Gastrocnemius medialis (tissue), 4 donors: ENCODE results near the gene DDX1. TPM values are rescaled to one million over a fixed set of nuclear protein-coding genes. Genes with fewer than 3 reads are reported as not detected.

Experiments used
- ATAC-seq, 2 donors: fragments of 150-250 bp; one replicate each; pipeline ENCODE4 v1.9.1; 2016
- DNase-seq, 2 donors: peaks; one replicate each; pipeline ENCODE4 v3.0.0-alpha.2; 2019
- H3K27ac ChIP-seq, 4 donors: fragments of 200-600 bp; sonication (generic); 1 replicate in 1 of 4; 2 replicates in 3 of 4; pipeline ENCODE4 v1.5.1; 2016 to 2018; ENCODE audit warnings: mild to moderate bottlenecking in 2 of 4, moderate library complexity in 1 of 4
- H3K27me3 ChIP-seq, 3 donors: fragments of 200-600 bp; sonication (generic) in 2 of 3; 1 replicate in 1 of 3; 2 replicates in 2 of 3; pipeline versions ENCODE4 v1.5.1 to v1.6.0; 2016 to 2019; ENCODE audit warnings: mild to moderate bottlenecking in 1 of 3, moderate library complexity in 1 of 3
- H3K36me3 ChIP-seq, 2 donors: fragments of 200-600 bp; sonication (generic) in 1 of 2; one replicate each; pipeline ENCODE4 v1.5.1; 2017 to 2018
- H3K4me1 ChIP-seq, 2 donors: fragments of 200-600 bp; sonication (generic) in 1 of 2; one replicate each; pipeline ENCODE4 v1.5.1; 2016 to 2017; ENCODE audit warnings: mild to moderate bottlenecking in 2 of 2
- H3K4me3 ChIP-seq, 4 donors: fragments of 200-600 bp; sonication (generic) in 3 of 4; 1 replicate in 1 of 4; 2 replicates in 3 of 4; pipeline ENCODE4 v1.5.1; 2016 to 2019; ENCODE audit warnings: mild to moderate bottlenecking in 2 of 4
- H3K9me3 ChIP-seq, 3 donors: fragments of 200-600 bp; sonication (generic) in 2 of 3; 1 replicate in 1 of 3; 2 replicates in 2 of 3; pipeline ENCODE4 v1.5.1; 2016 to 2019
- CTCF ChIP-seq, 5 experiments: fragments of 450-650 bp in 3 of 5; fragments of 200-600 bp in 2 of 5; sonication (generic) in 2 of 5; IDR thresholded peaks in 4 of 5; conservative IDR thresholded peaks in 1 of 5; 1 replicate in 4 of 5; 2 replicates in 1 of 5; pipeline ENCODE4 v1.5.1; 2016 to 2019; ENCODE audit warnings: antibody characterized with exemption in 5 of 5, mild to moderate bottlenecking in 3 of 5, moderate library complexity in 3 of 5
- POLR2A ChIP-seq, 2 donors: fragments of 450-650 bp; IDR thresholded peaks; one replicate each; pipeline ENCODE4 v1.6.1; 2017; ENCODE audit warnings: antibody characterized with exemption in 2 of 2, mild to moderate bottlenecking in 2 of 2, moderate library complexity in 2 of 2
- in situ Hi-C, 4 donors: fragments of 200-750 bp; cut with MboI; loops; one replicate each; pipeline versions ENCODE4 v1.15.0 to v1.8.0; 2017; ENCODE audit warnings: low sequenced_read_pairs in 4 of 4
- intact Hi-C: fragments of 100-400 bp; cut with DNase I; formaldehyde crosslinking; loops from one replicate; pipeline ENCODE4 v1.15.1; 2023; ENCODE audit warnings: low total_unique reads
- total RNA-seq, 4 donors: library from RNA; depleted of rRNA; stranded (reverse); fragments of >200 nt; gene quantifications; one replicate each; pipeline versions ENCODE4 v1.1.0 to v1.2.3, GENCODE V29; 2016

Gene DDX1
- total RNA-seq, 4 donors from 2014 or later = 72.8 to 108 (median 88.6) TPM

- no peak for ATAC-seq
- DNase-seq = no peak
- Histone ChIP-seq H3K4me3 (no peak overlapping the region), H3K27me3 (no peaks in the 10 kb centered on the region), H3K36me3 (peaks cover 0 to 89% of the 10 kb centered on the region in 2 donors), H3K9me3 (no peaks in the 10 kb centered on the region), H3K27ac (no peak overlapping the region), H3K4me1 (peaks cover 4 to 5% of the 10 kb centered on the region in 2 donors)
- intact Hi-C loops (no loop called here), in situ Hi-C loops (loop anchor here (25.0 kb wide), 5 partner anchors 312 to 1137 kb away; partner anchors contain the start of gene MYCN (in 1 of the 4))
- no peak for TF ChIP-seq CTCF (IDR thresholded peaks at IDR 0.05 in 4 of 5, conservative IDR thresholded peaks at IDR 0.05 in 1 of 5)
- no peak for TF ChIP-seq POLR2A (IDR thresholded peaks at IDR 0.05)
Observed at GRCh38 chr2:15625344-15626036, 33.8 kb downstream of the DDX1 start.

- in situ Hi-C loops (loop anchor here (25.0 kb wide), 5 partner anchors 311 to 1136 kb away; partner anchors contain the start of gene MYCN (in 1 of the 4)), intact Hi-C loops (no loop called here)
- Histone ChIP-seq H3K27ac (no peak overlapping the region), H3K4me3 (no peak overlapping the region), H3K4me1 (peaks cover 7 to 9% of the 10 kb centered on the region in 2 donors), H3K27me3 (no peaks in the 10 kb centered on the region), H3K9me3 (no peaks in the 10 kb centered on the region), H3K36me3 (peaks cover 0 to 89% of the 10 kb centered on the region in 2 donors)
- DNase-seq = no peak
- TF ChIP-seq CTCF (IDR thresholded peaks at IDR 0.05 in 4 of 5, conservative IDR thresholded peaks at IDR 0.05 in 1 of 5) (no peak), POLR2A (IDR thresholded peaks at IDR 0.05) (no peak)
- no peak for ATAC-seq
Observed at GRCh38 chr2:15626126-15626525, 34.5 kb downstream of the DDX1 start.

GRCh38 chr2:15626967-15627366, 35.3 kb downstream of the DDX1 start:
- ATAC-seq (no peak), DNase-seq (no peak)
- peaks cover 0 to 89% of the 10 kb centered on the region in 2 donors for H3K36me3 ChIP-seq
- no peaks in the 10 kb centered on the region for H3K9me3 ChIP-seq
- peaks cover 7 to 9% of the 10 kb centered on the region in 2 donors for H3K4me1 ChIP-seq
- H3K27ac ChIP-seq = no peak overlapping the region
- TF ChIP-seq CTCF (IDR thresholded peaks at IDR 0.05 in 4 of 5, conservative IDR thresholded peaks at IDR 0.05 in 1 of 5) (no peak), POLR2A (IDR thresholded peaks at IDR 0.05) (no peak)
- intact Hi-C loops (no loop called here), in situ Hi-C loops (loop anchor here (25.0 kb wide), 5 partner anchors 310 to 1135 kb away; partner anchors contain the start of gene MYCN (in 1 of the 4))
- H3K27me3 ChIP-seq = no peaks in the 10 kb centered on the region
- no peak overlapping the region for H3K4me3 ChIP-seq

GRCh38 chr2:15627817-15628684, 36.4 kb downstream of the DDX1 start:
- H3K27ac ChIP-seq = no peak overlapping the region
- DNase-seq = no peak
- no peaks in the 10 kb centered on the region for H3K9me3 ChIP-seq
- TF ChIP-seq POLR2A (IDR thresholded peaks at IDR 0.05) (no peak), CTCF (IDR thresholded peaks at IDR 0.05 in 4 of 5, conservative IDR thresholded peaks at IDR 0.05 in 1 of 5) (no peak)
- H3K36me3 ChIP-seq = peaks cover 0 to 89% of the 10 kb centered on the region in 2 donors
- H3K4me1 ChIP-seq = peaks cover 7 to 9% of the 10 kb centered on the region in 2 donors
- H3K27me3 ChIP-seq = no peaks in the 10 kb centered on the region
- in situ Hi-C loops (loop anchor here (25.0 kb wide), 5 partner anchors 309 to 1134 kb away; partner anchors contain the start of gene MYCN (in 1 of the 4)), intact Hi-C loops (no loop called here)
- H3K4me3 ChIP-seq = no peak overlapping the region
- ATAC-seq = no peak
